Urinary bladder (tissue), 4 donors: Measurements from ENCODE around the gene DLG4. TPM values are rescaled to one million over a fixed set of nuclear protein-coding genes. Genes with fewer than 3 reads are reported as not detected.
A peak's percentile ranks its signal among the peaks of the same experiment; 100 is the strongest.

Experiments used
- DNase-seq: peaks from one replicate; pipeline ENCODE4 v3.0.0-alpha.2; 2015; ENCODE audit errors: extremely low spot score
- H3K27ac ChIP-seq: one replicate; pipeline ENCODE4 v1.5.1; 2013; ENCODE audit warnings: low read depth, mild to moderate bottlenecking, moderate library complexity
- H3K36me3 ChIP-seq: one replicate; pipeline ENCODE4 v1.6.1; 2013; ENCODE audit warnings: mild to moderate bottlenecking, moderate library complexity; ENCODE audit not compliant: insufficient read depth
- H3K4me1 ChIP-seq: one replicate; pipeline ENCODE4 v1.6.1; 2013; ENCODE audit warnings: mild to moderate bottlenecking, moderate library complexity; ENCODE audit not compliant: insufficient read depth
- H3K4me3 ChIP-seq: one replicate; pipeline ENCODE4 v1.5.1; 2013; ENCODE audit warnings: low read depth, low read length
- WGBS: extraction: QIAGEN DNeasy Blood & Tissue Kit; methylation state at CpG from one replicate; pipeline ENCODE4 v1.1.7; 2013; 5-methylcytosine and 5-hydroxymethylcytosine counted together
- polyA plus RNA-seq: library from polyadenylated mRNA; stranded (reverse); fragments of 200-250 nt; gene quantifications from one replicate; pipeline ENCODE4 v1.2.3, GENCODE V29; 2013
- total RNA-seq: library from RNA; depleted of rRNA; stranded (reverse); fragments of >200 nt; gene quantifications from one replicate; pipeline ENCODE4 v1.2.3, GENCODE V29; 2014
- donor health status: healthy with polysubstance abuse.
- donor health status: healthy.

DLG4 gene
- total and polyA plus RNA-seq, 2 donors, result 17.1 to 19.4 TPM

GRCh38 chr17:7233701-7234082 lies 14.1 kb upstream of the DLG4 start:
- DNase-seq, result no peak

GRCh38 chr17:7232114-7232513 lies 12.5 kb upstream of the DLG4 start:
- Histone ChIP-seq H3K36me3 (peaks cover 7% of the 10 kb centered on the region), H3K4me3 (no peak overlapping the region), H3K27ac (no peak overlapping the region), H3K4me1 (no peaks in the 10 kb centered on the region)
- 73% methylated on average over 5 of the region's 5 CpGs for WGBS
- DNase-seq, result no peak

More at GRCh38 chr17:7233701-7234082, 14.1 kb upstream of the DLG4 start:
- Histone ChIP-seq H3K4me3 (peak overlapping the region; percentile 81), H3K36me3 (peaks cover 7% of the 10 kb centered on the region), H3K27ac (peak overlapping the region; percentile 90), H3K4me1 (no peaks in the 10 kb centered on the region)
- 2% methylated on average over 9 of the region's 9 CpGs for WGBS

- no peak for DNase-seq
- peaks cover 7% of the 10 kb centered on the region for H3K36me3 ChIP-seq
- no peak overlapping the region for H3K27ac ChIP-seq
- no peak overlapping the region for H3K4me3 ChIP-seq
- WGBS, result 94% methylated on average over 19 of the region's 19 CpGs
- H3K4me1 ChIP-seq, result no peaks in the 10 kb centered on the region
These were observed 9.9 kb upstream of the DLG4 start for GRCh38 chr17:7229504-7229903.

- no peak for DNase-seq
- Histone ChIP-seq H3K4me3 (no peak overlapping the region), H3K27ac (no peak overlapping the region), H3K36me3 (peaks cover 7% of the 10 kb centered on the region), H3K4me1 (no peaks in the 10 kb centered on the region)
- 90% methylated on average over 14 of the region's 14 CpGs for WGBS
These were observed 9.3 kb upstream of the DLG4 start for GRCh38 chr17:7228920-7229319.

GRCh38 chr17:7226721-7227710 lies 7.4 kb upstream of the DLG4 start:
- 92% methylated on average over 31 of the region's 31 CpGs for WGBS
- H3K4me3 ChIP-seq, result no peak overlapping the region
- no peaks in the 10 kb centered on the region for H3K4me1 ChIP-seq
- no peak overlapping the region for H3K27ac ChIP-seq
- peaks cover 7% of the 10 kb centered on the region for H3K36me3 ChIP-seq
- DNase-seq, result no peak

- WGBS, result 79% methylated on average over 21 of the region's 21 CpGs
- Histone ChIP-seq H3K4me1 (peaks cover 2% of the 10 kb centered on the region), H3K4me3 (no peak overlapping the region), H3K36me3 (peaks cover 7% of the 10 kb centered on the region), H3K27ac (no peak overlapping the region)
- no peak for DNase-seq
These were observed 6.2 kb upstream of the DLG4 start for GRCh38 chr17:7225711-7226331.

- Histone ChIP-seq H3K4me1 (peaks cover 4% of the 10 kb centered on the region), H3K4me3 (no peak overlapping the region), H3K27ac (no peak overlapping the region), H3K36me3 (peaks cover 5% of the 10 kb centered on the region)
- WGBS, result 66% methylated on average over 15 of the region's 15 CpGs
- no peak for DNase-seq
These were observed 5.0 kb upstream of the DLG4 start for GRCh38 chr17:7224661-7225111.

- DNase-seq, result no peak
- Histone ChIP-seq H3K36me3 (peaks cover 3% of the 10 kb centered on the region), H3K27ac (no peak overlapping the region), H3K4me1 (peaks cover 4% of the 10 kb centered on the region), H3K4me3 (no peak overlapping the region)
- WGBS, result 80% methylated on average over 10 of the region's 10 CpGs
These were observed 4.5 kb upstream of the DLG4 start for GRCh38 chr17:7224110-7224509.

GRCh38 chr17:7223375-7223774 lies 3.7 kb upstream of the DLG4 start:
- H3K4me3 ChIP-seq, result no peak overlapping the region
- peaks cover 4% of the 10 kb centered on the region for H3K4me1 ChIP-seq
- no peak for DNase-seq
- no peak overlapping the region for H3K27ac ChIP-seq
- 69% methylated on average over 4 of the region's 4 CpGs for WGBS
- H3K36me3 ChIP-seq, result no peaks in the 10 kb centered on the region

GRCh38 chr17:7222972-7223292 lies 3.3 kb upstream of the DLG4 start:
- no peak for DNase-seq
- WGBS, result 73% methylated on average over 7 of the region's 7 CpGs
- Histone ChIP-seq H3K36me3 (no peaks in the 10 kb centered on the region), H3K4me3 (no peak overlapping the region), H3K4me1 (peaks cover 4% of the 10 kb centered on the region), H3K27ac (no peak overlapping the region)

GRCh38 chr17:7222093-7222971 lies 2.7 kb upstream of the DLG4 start:
- DNase-seq, result no peak
- no peak overlapping the region for H3K27ac ChIP-seq
- 79% methylated on average over 15 of the region's 15 CpGs for WGBS
- H3K36me3 ChIP-seq, result no peaks in the 10 kb centered on the region
- peaks cover 4% of the 10 kb centered on the region for H3K4me1 ChIP-seq
- H3K4me3 ChIP-seq, result no peak overlapping the region

- Histone ChIP-seq H3K36me3 (no peaks in the 10 kb centered on the region), H3K4me3 (no peak overlapping the region), H3K4me1 (peaks cover 4% of the 10 kb centered on the region), H3K27ac (no peak overlapping the region)
- WGBS, result 76% methylated on average over 10 of the region's 10 CpGs
- DNase-seq, result no peak
These were observed 1.8 kb upstream of the DLG4 start for GRCh38 chr17:7221278-7222092.
